PC-9 (cell line): ENCODE results near the gene SYT1. TPM values are rescaled to one million over a fixed set of nuclear protein-coding genes. Genes with fewer than 3 reads are reported as not detected.

Source experiments
- BruUV-seq: library from RNA; stranded (reverse); fragments of 400-500 nt; replicated peaks from 2 replicates; lab custom pipeline; 2021; lab: Mats Ljungman, UMichigan
- CTCF ChIA-PET: fragments of 300-600 bp; sonication (Branson Sonifier 250); formaldehyde crosslinking; loops from one replicate; lab custom pipeline; 2022; ENCODE audit warnings: antibody characterized with exemption; lab: Charles Lee
- POLR2A ChIA-PET: fragments of 300-600 bp; sonication (Branson Sonifier 250); formaldehyde crosslinking; loops from one replicate; lab custom pipeline; 2022; ENCODE audit warnings: antibody characterized with exemption; ENCODE audit not compliant: unreplicated experiment; lab: Charles Lee
- DNase-seq, 2 experiments: peaks; one replicate each; pipeline versions ENCODE4 v3.0.0 to v3.0.0-alpha.2; 2015 to 2022; ENCODE audit warnings: mixed read lengths in 1 of 2
- H2AFZ ChIP-seq: fragments of 200-600 bp; sonication (generic); 2 replicates; pipeline ENCODE4 v1.8.1; 2017; ENCODE audit warnings: antibody characterized with exemption
- H3F3A ChIP-seq: fragments of 200-600 bp; sonication (generic); 2 replicates; pipeline ENCODE4 v1.8.1; 2017; ENCODE audit warnings: antibody characterized with exemption, mild to moderate bottlenecking, low read depth; ENCODE audit not compliant: insufficient read depth
- H3K27ac ChIP-seq: fragments of 200-600 bp; sonication (generic); 2 replicates; pipeline ENCODE4 v1.6.1; 2016; ENCODE audit warnings: mixed run types
- H3K27me3 ChIP-seq: fragments of 200-600 bp; sonication (generic); 2 replicates; pipeline ENCODE4 v1.6.1; 2016; ENCODE audit warnings: low read depth, mixed run types; ENCODE audit not compliant: insufficient read depth
- H3K36me3 ChIP-seq: fragments of 200-600 bp; sonication (generic); 2 replicates; pipeline ENCODE4 v1.6.1; 2016; ENCODE audit warnings: low read depth, mixed run types
- H3K4me1 ChIP-seq: fragments of 200-600 bp; sonication (generic); replicated peaks from 2 replicates; pipeline ENCODE4 v1.6.1; 2016; ENCODE audit warnings: mixed run types; ENCODE audit not compliant: insufficient read depth
- H3K4me2 ChIP-seq: fragments of 200-600 bp; sonication (generic); 2 replicates; pipeline ENCODE4 v1.6.1; 2017; ENCODE audit warnings: mixed run types
- H3K4me3 ChIP-seq: fragments of 200-600 bp; sonication (generic); 2 replicates; pipeline ENCODE4 v1.6.1; 2016; ENCODE audit warnings: mixed run types
- H3K79me2 ChIP-seq: fragments of 200-600 bp; sonication (generic); 2 replicates; pipeline ENCODE4 v1.6.1; 2017; ENCODE audit warnings: low read depth, mixed run types
- H3K9me2 ChIP-seq: fragments of 200-600 bp; sonication (generic); 2 replicates; pipeline ENCODE4 v1.8.1; 2017; ENCODE audit warnings: mild to moderate bottlenecking; ENCODE audit not compliant: insufficient read depth
- H3K9me3 ChIP-seq: fragments of 200-600 bp; sonication (generic); 2 replicates; pipeline ENCODE4 v1.8.1; 2016; ENCODE audit warnings: low read depth; ENCODE audit not compliant: insufficient read depth
- H4K20me1 ChIP-seq: fragments of 200-600 bp; sonication (generic); 2 replicates; pipeline ENCODE4 v1.8.1; 2017; ENCODE audit not compliant: insufficient read depth
- CTCF ChIP-seq: fragments of 200-600 bp; sonication (generic); conservative IDR thresholded peaks from 2 replicates; pipeline ENCODE4 v1.6.1; 2017; ENCODE audit warnings: mixed run types, antibody characterized with exemption, mild to moderate bottlenecking, moderate library complexity
- EZH2 ChIP-seq: fragments of 200-600 bp; sonication (generic); IDR thresholded peaks from 2 replicates; pipeline ENCODE4 v1.8.0; 2017; ENCODE audit warnings: antibody characterized with exemption, low read depth
- intact Hi-C: fragments of 100-400 bp; cut with micrococcal nuclease; formaldehyde crosslinking; loops from one replicate; pipeline ENCODE4 v1.10.0; 2022; ENCODE audit not compliant: unreplicated experiment
- total RNA-seq: library from RNA; stranded (reverse); gene quantifications from 2 replicates; pipeline ENCODE4 v1.2.3, GENCODE V29; 2021

The SYT1 gene
- total RNA-seq, 1 experiment from 2014 or later, result 1.2 TPM

GRCh38 chr12:79407671-79408622, 543.4 kb downstream of the SYT1 start:
- ChIA-PET CTCF (interaction anchor here (0.6 kb wide), 3 partner anchors 306 to 824 kb away, joined by 3 to 4 read pairs (median 3); no protein-coding TSS in a partner anchor), POLR2A (interaction anchor here (0.7 kb wide), 1 partner anchor 409 kb away, joined by 3 read pairs; no protein-coding TSS in a partner anchor)
- Histone ChIP-seq H3K4me2 (0 out of 2 replicates have a peak overlapping the region, but pooled peaks have one; percentile 26), H3K4me1 (peaks cover 7% of the 10 kb centered on the region), H3K4me3 (no peak overlapping the region), H3K36me3 (no peaks in the 10 kb centered on the region), H4K20me1 (no peaks in the 10 kb centered on the region), H3F3A (no peaks in the 10 kb centered on the region), H3K27ac (no peak overlapping the region), H3K9me3 (peaks cover 2% of the 10 kb centered on the region; the same call in 1 of the 2 replicates), H3K9me2 (no peaks in the 10 kb centered on the region), H2AFZ (no peak overlapping the region), H3K27me3 (no peaks in the 10 kb centered on the region), H3K79me2 (no peaks in the 10 kb centered on the region)
- intact Hi-C loops, result loop anchor here (1.0 to 10.0 kb wide), 7 partner anchors 12 to 1850 kb away; partner anchors contain the start of gene PAWR
- TF ChIP-seq EZH2 (no peak), CTCF (peak; percentile 86)
- BruUV-seq, result no TSS peak
- DNase-seq, result peak; percentile 67 to 70

DNA sequence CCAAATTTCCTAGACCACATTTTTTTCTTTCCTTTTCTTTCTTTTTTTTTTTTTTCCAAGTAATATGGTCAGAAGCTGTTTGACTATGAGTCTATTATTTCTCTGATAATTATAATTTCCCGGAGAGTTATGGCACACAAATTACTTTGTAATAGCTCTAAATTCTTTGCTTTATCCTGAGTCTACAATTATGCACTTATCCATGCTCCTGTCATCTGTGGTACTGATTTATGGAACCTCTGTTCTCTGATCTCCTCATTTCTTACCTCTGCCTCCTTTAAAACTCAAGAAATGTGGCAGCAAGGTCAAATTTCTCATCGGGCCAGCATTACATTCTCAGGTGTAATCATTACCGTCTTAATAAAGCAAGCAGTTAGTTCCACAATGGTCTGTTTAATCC, 544.1 kb downstream of the SYT1 start:
- Histone ChIP-seq H3K4me1 (peaks cover 10% of the 10 kb centered on the region), H3K79me2 (no peaks in the 10 kb centered on the region), H3K9me3 (peaks cover 7% of the 10 kb centered on the region), H3K9me2 (no peaks in the 10 kb centered on the region), H4K20me1 (no peaks in the 10 kb centered on the region), H3K4me3 (no peak overlapping the region), H2AFZ (no peak overlapping the region), H3K27ac (no peak overlapping the region), H3F3A (peaks cover 2% of the 10 kb centered on the region; the same call in 1 of the 2 replicates), H3K4me2 (no peak overlapping the region), H3K27me3 (no peaks in the 10 kb centered on the region), H3K36me3 (no peaks in the 10 kb centered on the region)
- intact Hi-C loops, result loop anchor here (1.0 to 10.0 kb wide), 7 partner anchors 12 to 1850 kb away; partner anchors contain the start of gene PAWR
- ChIA-PET POLR2A (interaction anchor here (0.6 kb wide), 1 partner anchor 178 kb away, joined by 7 read pairs; no protein-coding TSS in a partner anchor), CTCF (interaction anchor here (0.6 kb wide), 3 partner anchors 305 to 824 kb away, joined by 3 to 4 read pairs (median 3); no protein-coding TSS in a partner anchor)
- no TSS peak for BruUV-seq
- no peak for TF ChIP-seq EZH2
- no peak for DNase-seq

- no peak overlapping the region for H3K4me2 ChIP-seq
- no peak overlapping the region for H3K27ac ChIP-seq
- H3K4me1 ChIP-seq, result peaks cover 18% of the 10 kb centered on the region
- H2AFZ ChIP-seq, result no peak overlapping the region
- no peaks in the 10 kb centered on the region for H3K79me2 ChIP-seq
- H3F3A ChIP-seq, result peaks cover 10% of the 10 kb centered on the region; the same call in 1 of the 2 replicates
- intact Hi-C loops, result loop anchor here (5.0 to 10.0 kb wide), 2 partner anchors 283 to 1065 kb away; partner anchors contain the start of gene PAWR
- no peak for DNase-seq
- no peaks in the 10 kb centered on the region for H3K9me2 ChIP-seq
- no peak for TF ChIP-seq CTCF
- TF ChIP-seq EZH2, result no peak
- H3K27me3 ChIP-seq, result no peaks in the 10 kb centered on the region
- no peaks in the 10 kb centered on the region for H3K36me3 ChIP-seq
- H4K20me1 ChIP-seq, result no peaks in the 10 kb centered on the region
- no TSS peak for BruUV-seq
- ChIA-PET CTCF (no interaction called here), POLR2A (no interaction called here)
- peaks cover 14% of the 10 kb centered on the region for H3K9me3 ChIP-seq
- H3K4me3 ChIP-seq, result no peak overlapping the region
Observed at GRCh38 chr12:79409562-79409961, 545.0 kb downstream of the SYT1 start.
